T follicular helper cell (primary cell): ENCODE measurements around the gene DCN.

ENCODE experiments used
- DNase-seq: peaks from one replicate; pipeline ENCODE4 v3.0.0-alpha.2; 2020; ENCODE audit warnings: low read depth

Gene DCN

DNA sequence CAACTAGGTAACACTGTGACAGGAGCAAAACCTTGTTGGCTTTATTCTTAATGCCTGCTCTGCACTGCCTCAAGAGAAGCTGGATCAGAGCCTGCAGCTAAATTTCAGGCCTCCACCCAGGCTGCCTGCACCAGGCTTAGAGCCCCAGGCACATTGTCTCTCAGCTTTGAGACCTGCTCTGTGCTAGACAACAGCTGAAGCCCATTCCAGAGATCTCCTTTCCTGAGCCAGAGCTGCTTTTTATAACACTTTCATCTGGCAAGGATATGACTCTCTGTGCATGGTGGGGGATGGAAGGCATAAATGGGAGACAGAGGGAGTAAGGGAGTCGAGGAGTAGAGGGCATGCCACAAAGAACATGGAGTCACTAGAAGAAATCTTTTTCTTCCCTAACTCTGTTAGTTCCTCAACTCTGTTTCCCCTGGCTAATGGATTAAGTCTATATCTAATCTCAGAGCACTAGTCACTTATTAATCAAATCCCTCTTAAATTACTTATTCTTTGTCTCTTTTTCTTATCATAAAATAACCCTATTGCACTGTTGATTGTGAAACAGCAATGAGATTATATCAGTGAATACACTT is 44.2 kb downstream of the DCN start:
- no peak for DNase-seq

- no peak for DNase-seq
Observed at GRCh38 chr12:91133871-91134270, 48.7 kb downstream of the DCN start.

DNA sequence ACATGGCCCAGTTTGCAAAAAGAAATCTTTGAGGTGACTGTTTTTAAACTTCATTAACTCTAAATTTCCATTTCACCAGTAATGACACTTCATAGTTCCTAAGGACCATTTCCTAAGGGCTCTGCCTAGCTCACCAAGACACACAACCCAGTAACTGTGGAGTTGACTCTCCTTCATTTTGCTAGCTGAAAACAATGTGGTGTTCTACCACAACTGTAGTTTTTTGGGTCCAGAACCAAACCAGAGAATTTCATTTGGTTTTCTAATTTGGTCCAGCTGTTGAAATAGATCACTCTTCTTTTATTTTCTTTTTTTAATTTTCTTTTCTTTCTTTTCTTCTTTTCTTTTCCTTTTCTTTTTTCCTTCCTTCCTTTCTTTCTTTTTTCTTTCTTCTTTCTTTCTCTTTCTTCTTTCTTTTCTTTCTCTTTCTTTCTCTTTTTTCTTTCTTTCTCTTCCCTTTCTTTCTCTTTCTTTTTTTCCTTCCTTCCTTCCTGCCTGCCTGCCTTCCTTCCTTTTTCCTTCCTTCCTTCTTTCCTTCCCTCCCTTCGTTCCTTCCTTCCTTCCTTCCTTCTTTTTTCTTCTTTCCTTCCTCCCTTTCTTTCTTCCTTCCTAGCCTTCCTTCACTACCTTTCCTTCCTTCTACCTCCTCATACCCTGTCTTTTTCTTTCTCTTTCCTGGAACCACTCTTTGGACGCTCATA is 52.8 kb downstream of the DCN start:
- no peak for DNase-seq

GRCh38 chr12:91127751-91128150 is 54.9 kb downstream of the DCN start:
- DNase-seq: no peak

DNA sequence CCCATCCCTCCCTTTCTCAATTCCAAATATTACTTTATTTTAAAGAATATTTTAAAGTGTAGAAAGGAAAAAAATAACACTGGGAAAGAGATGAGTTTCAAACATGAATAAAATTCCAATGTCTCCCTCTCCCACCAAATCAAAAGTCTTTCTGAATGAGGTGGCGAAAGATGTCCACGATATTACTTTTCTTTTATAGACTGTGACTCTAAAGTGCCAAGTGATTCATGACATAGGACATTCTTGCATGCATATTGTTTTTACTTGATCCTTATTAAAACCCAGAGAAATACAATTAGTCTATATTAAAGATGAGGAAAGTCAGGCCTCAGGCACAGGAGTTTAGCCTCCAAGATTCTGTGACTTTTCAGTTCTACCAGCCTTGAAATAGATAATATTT is 55.3 kb downstream of the DCN start:
- no peak for DNase-seq

DNA sequence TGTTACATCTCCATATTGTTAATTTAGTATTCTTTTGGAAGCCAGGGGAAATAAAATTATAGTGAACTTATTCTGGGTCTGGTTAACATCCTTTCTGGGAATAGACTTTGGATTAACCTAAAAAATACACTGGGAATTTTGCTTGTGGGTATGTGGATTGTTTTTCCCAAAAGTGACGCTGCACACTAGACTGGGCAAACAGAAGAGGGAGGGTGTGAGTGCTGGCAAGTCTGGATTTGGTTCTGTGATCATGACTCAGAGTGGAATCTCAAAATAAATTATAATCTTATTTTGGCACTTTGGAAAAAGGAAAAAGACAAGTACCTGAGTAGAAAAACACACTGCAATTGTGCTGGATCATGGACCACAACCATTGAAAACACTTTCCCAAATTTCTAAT is 56.1 kb downstream of the DCN start:
- DNase-seq: no peak

- no peak for DNase-seq
Observed at GRCh38 chr12:91123236-91123916, 59.2 kb downstream of the DCN start.

DNA sequence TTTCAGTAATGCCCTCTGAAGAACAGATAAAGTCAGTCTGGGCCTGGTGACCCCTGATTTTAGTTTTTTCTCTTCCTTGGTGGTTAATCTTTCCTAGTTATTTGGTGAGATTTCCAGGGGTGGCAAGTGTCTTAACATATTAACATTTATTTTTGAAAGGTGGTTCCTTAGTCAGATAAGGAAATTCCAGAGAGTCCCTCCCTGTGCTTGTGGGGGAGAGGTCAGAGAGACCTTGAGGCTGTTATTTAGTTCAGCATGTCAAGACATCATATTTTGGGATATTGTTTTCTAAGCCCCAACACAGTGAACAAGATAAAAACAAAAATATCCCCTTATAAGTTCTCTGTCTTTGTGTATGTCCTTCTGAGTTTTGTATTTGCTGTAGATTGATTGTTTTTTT is 61.8 kb downstream of the DCN start:
- no peak for DNase-seq

- no peak for DNase-seq
Observed at GRCh38 chr12:91119089-91119488, 63.5 kb downstream of the DCN start.

DNA sequence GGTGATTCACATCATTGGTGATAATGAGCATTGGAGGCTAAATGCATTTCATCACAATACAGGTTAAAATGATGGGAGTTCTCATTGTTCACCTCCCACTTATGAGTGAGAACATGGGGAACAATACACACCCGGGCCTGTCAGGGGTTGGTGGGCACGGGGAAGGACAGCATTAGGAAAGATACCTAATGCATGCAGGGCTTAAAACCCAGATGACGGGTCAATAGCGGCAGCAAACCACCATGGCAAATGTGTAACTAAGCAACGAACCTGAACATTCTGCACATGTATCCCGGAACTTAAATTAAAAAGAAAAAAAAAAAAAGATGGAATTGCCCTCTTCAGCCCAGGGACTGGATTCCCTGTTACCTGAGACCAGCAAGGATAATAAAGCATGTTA is 69.0 kb downstream of the DCN start:
- no peak for DNase-seq

GRCh38 chr12:91111366-91112325 is 71.0 kb downstream of the DCN start, which contains the start of gene LUM:
Gene LUM, minus strand, starts transcription at chr12:91111494. Its CDS starts 2,515 bp downstream, at chr12:91108979.
- no peak for DNase-seq

DNA sequence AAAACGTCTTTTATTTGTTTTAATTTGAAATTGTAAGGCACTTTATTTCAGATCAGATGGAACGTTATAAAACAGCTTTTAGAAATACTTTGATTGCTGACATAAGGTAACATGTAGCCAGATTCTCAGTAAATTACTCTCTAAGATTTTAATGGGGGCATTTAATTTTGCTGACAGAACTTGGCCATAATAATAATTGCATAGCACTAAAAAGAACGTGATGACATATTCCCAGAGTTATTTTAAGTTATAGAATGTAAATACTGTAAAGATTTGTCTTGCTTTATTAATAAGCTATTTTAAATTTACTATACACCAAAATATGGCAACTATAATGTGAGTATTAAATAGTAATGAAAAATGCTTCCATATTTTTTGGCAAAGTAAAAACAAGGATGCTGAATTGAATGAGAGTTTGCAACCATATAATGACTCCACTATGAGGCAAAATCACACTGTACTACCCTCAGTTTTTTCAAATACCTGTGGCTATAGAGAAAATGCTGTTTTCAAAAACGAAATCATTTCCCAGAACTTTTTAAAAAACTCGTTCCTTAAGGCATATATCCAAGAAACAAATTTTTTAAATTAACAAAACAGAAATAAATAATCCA is 72.2 kb downstream of the DCN start:
- DNase-seq: no peak

GRCh38 chr12:91109581-91110310 is 72.9 kb downstream of the DCN start:
- no peak for DNase-seq

DNA sequence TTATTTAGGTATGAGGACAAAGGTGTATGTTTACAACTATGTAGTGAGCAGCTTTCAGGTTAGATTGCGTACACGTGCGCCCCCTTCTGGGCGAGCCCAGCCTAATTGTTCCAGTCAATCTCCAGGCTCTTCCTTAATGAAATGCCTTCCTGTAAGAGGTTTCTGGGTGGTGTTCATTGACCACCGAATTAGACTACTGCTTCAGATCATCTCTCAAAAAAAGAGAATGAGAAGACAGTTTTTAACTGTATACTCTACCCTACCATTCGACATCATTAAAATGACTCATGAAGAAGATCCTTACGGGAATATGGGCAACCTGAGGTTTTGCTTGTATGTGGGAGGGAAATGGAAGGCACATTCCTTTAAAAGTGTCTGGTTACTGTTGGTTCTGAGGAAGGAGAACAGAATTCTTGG is 73.5 kb downstream of the DCN start:
- no peak for DNase-seq

GRCh38 chr12:91108196-91108755 is 74.3 kb downstream of the DCN start:
- no peak for DNase-seq

DNA sequence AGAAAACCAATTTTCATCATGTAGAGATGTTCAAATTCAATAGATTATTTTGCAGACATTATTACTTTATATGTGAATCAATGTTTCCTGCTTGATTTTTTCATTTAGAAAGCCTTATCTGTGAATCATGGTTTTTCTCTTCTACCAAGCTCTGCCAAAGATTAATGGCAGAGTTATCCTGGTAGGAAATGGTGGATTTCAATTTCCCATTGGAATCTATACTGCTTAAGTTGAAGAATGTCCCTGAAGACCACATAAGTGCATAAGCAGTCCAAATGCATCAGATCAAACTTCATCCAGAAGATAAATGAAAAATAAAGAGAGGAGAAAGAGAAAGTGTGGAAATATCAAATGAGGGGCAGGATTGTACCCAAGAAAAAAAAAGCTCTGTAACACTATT is 76.3 kb downstream of the DCN start:
- DNase-seq: no peak

GRCh38 chr12:91105807-91106206 is 76.8 kb downstream of the DCN start:
- no peak for DNase-seq

DNA sequence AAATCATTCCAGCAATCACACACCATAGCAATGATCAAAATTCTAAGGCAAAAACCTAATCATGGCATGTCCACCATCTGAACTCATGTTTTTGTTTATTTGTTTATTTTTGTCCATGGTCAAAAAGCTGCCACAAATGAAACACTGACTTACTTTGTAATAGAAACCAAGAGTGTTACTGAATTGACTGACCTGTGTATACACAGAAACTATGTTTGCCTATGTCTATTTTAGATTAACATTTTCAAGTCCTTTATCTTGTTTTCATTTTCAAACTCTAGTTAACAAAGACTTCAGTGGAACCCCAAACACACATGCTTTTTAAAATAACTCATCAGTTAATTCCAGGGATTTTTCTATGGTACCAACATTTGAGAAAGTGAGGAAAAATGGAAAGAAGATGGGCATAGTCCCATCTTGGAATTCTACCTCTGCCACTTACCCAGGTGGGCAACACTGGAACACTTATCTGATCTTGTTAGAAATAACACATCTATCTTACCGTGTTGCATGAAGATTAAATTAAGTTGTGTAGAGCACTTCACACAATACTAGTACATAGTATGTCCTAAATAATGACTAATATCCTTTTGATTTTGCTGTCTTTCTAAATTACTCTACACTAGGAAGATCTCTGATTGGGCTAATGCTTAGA is 77.7 kb downstream of the DCN start:
- DNase-seq: no peak

GRCh38 chr12:91103624-91104023 is 79.0 kb downstream of the DCN start:
- no peak for DNase-seq

GRCh38 chr12:91103101-91103500 is 79.5 kb downstream of the DCN start:
- no peak for DNase-seq
